Prostate gland (tissue), 2 donors: Measurements from ENCODE around the gene SETD3. TPM values are rescaled to one million over a fixed set of nuclear protein-coding genes. Genes with fewer than 3 reads are reported as not detected.

Experiments used
- DNase-seq: peaks from one replicate; pipeline ENCODE4 v3.0.0-alpha.2; 2019; ENCODE audit warnings: low spot score
- H3K27ac ChIP-seq, 2 donors: fragments of 200-600 bp; sonication (generic); 2 replicates each; pipeline ENCODE4 v1.5.1; 2017 to 2019
- H3K27me3 ChIP-seq: fragments of 200-600 bp; sonication (generic); replicated peaks from 2 replicates; pipeline ENCODE4 v1.5.1; 2019; ENCODE audit not compliant: insufficient read depth
- H3K36me3 ChIP-seq, 2 donors: fragments of 200-600 bp; sonication (generic); 1 replicate in 1 of 2; 2 replicates in 1 of 2; pipeline versions ENCODE4 v1.5.1 to v1.8.1; 2017 to 2019
- H3K4me1 ChIP-seq: fragments of 200-600 bp; sonication (generic); replicated peaks from 2 replicates; pipeline ENCODE4 v1.5.1; 2019
- H3K4me3 ChIP-seq, 2 donors: fragments of 200-600 bp; sonication (generic); 2 replicates each; pipeline ENCODE4 v1.5.1; 2017 to 2019
- H3K9me3 ChIP-seq: fragments of 200-600 bp; sonication (generic); 2 replicates; pipeline ENCODE4 v1.5.1; 2017
- POLR2A ChIP-seq: fragments of 450-650 bp; IDR thresholded peaks from one replicate; pipeline ENCODE4 v1.6.1; 2016; ENCODE audit warnings: antibody characterized with exemption, mild to moderate bottlenecking
- POLR2AphosphoS5 ChIP-seq: sonication (generic); formaldehyde crosslinking; IDR thresholded peaks from one replicate; pipeline ENCODE4 v1.6.1; 2017; ENCODE audit warnings: antibody characterized with exemption
- WGBS: methylation state at CpG from one replicate; pipeline ENCODE4 v1.1.5; 2018; 5-methylcytosine and 5-hydroxymethylcytosine counted together
- intact Hi-C: fragments of 100-400 bp; cut with DNase I; formaldehyde crosslinking; loops from one replicate; pipeline ENCODE4 v1.14.2; 2022
- total RNA-seq, 2 donors: library from RNA; depleted of rRNA; stranded (reverse); fragments of >200 nt; gene quantifications; one replicate each; pipeline ENCODE4 v1.1.0, GENCODE V29; 2016
- TF ChIP-seq, protein P1 (sequence below), 4 experiments: fragments of 200-600 bp in 2 of 4; fragments of 450-650 bp in 2 of 4; sonication (generic) in 2 of 4; IDR thresholded peaks; 1 replicate in 3 of 4; 2 replicates in 1 of 4; pipeline ENCODE4 v1.5.1; 2016 to 2019; ENCODE audit warnings: antibody characterized with exemption in 4 of 4, mild to moderate bottlenecking in 2 of 4, moderate library complexity in 2 of 4

SETD3 gene
- total RNA-seq, 2 donors from 2014 or later = 59.5 to 106 TPM

DNA sequence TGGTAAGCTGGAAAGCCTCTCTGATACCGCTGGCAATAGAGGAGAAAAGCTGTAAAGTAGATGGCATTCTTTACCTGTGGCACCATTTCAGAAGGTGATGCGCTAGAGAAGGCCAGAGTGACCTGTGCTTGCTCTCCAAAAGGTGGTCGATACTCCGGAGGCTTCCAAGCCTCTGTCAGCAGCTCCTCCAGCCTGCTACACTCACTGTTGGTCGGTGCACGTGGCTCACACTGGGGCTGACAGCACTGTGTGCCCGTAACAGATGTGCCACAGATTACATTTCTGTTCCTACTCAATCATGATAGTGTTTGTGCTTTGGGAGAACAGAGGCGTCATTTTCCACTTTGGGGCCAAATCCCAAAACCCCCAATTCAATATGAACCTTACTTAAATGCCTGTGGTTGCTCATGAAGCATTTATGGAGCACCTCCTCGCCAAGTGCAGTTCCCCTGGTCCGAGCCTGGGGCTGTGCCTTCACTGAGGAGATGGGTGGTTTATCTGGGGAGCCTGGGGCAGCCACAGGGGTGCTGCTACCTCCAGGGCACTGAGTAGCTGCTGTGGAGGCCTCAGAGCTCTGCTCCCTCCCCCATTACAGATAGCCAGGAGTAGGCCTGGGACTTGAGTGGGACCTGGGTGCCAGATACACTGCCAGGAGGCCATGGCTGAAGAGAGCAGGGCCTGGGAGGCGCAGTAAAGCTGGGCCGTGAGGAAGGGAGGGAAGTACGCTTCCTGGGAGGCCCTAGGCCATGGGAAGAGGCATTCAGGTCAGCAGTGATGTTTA, 27.4 kb upstream of the SETD3 start:
- intact Hi-C loops = no loop called here
- Histone ChIP-seq H3K27me3 (no peaks in the 10 kb centered on the region), H3K27ac (no peak overlapping the region), H3K4me1 (no peaks in the 10 kb centered on the region), H3K9me3 (no peaks in the 10 kb centered on the region), H3K36me3 (peaks cover 16 to 17% of the 10 kb centered on the region in 2 donors), H3K4me3 (no peak overlapping the region)
- WGBS = 86% methylated on average over 13 of the region's 13 CpGs
- no peak for DNase-seq
- TF ChIP-seq POLR2AphosphoS5 (no peak), POLR2A (no peak)
- TF ChIP-seq, protein P1, sequence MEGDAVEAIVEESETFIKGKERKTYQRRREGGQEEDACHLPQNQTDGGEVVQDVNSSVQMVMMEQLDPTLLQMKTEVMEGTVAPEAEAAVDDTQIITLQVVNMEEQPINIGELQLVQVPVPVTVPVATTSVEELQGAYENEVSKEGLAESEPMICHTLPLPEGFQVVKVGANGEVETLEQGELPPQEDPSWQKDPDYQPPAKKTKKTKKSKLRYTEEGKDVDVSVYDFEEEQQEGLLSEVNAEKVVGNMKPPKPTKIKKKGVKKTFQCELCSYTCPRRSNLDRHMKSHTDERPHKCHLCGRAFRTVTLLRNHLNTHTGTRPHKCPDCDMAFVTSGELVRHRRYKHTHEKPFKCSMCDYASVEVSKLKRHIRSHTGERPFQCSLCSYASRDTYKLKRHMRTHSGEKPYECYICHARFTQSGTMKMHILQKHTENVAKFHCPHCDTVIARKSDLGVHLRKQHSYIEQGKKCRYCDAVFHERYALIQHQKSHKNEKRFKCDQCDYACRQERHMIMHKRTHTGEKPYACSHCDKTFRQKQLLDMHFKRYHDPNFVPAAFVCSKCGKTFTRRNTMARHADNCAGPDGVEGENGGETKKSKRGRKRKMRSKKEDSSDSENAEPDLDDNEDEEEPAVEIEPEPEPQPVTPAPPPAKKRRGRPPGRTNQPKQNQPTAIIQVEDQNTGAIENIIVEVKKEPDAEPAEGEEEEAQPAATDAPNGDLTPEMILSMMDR (IDR thresholded peaks at IDR 0.05) = no peak

DNA sequence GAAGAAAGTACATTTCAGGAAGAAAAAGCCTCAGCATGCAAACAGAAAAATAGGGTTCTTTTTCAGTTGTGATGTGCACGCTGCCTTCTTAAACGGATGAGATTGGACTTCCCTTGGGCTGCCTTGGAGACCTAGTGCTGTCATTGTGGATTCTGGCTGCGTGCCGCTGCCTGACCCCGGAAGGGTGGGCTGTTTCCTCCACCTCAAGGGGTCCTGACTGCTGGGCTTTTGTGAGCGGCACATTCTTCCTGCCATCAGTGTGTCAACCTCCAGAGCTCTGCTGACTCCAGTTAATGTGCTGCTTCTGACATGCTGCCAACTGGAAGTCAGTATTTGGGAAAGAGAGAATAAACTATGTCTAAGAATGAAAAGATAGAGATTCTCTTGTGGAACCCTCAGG, 25.6 kb upstream of the SETD3 start:
- peaks cover 21 to 23% of the 10 kb centered on the region in 2 donors for H3K36me3 ChIP-seq
- no peaks in the 10 kb centered on the region for H3K9me3 ChIP-seq
- H3K27ac ChIP-seq = no peak overlapping the region
- 88% methylated on average over 6 of the region's 6 CpGs for WGBS
- H3K4me1 ChIP-seq = no peaks in the 10 kb centered on the region
- intact Hi-C loops = no loop called here
- no peak for DNase-seq
- no peaks in the 10 kb centered on the region for H3K27me3 ChIP-seq
- no peak for TF ChIP-seq POLR2A
- TF ChIP-seq, protein P1 (IDR thresholded peaks at IDR 0.05) = no peak
- TF ChIP-seq POLR2AphosphoS5 = no peak
- no peak overlapping the region for H3K4me3 ChIP-seq

DNA sequence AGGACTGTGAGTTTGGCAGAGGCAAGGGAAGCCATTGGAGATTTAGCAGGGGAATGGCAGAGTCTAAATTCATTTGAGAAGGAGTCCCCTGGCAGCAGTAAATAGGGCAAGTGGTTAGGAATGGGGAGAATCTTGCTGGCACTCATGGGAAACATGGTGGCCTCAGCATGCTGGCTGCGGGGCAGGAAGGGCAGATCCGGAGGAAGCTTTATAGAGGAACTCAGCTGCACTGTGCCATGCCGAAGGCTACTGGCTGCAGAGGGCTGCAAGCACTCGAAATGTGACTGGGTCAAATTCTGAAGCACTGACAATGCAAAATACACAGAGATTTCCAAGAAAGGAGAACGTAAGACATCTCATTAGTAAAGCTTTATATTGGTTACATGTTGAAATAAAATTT, 24.4 kb upstream of the SETD3 start:
- 92% methylated on average over 5 of the region's 5 CpGs for WGBS
- H3K27ac ChIP-seq = no peak overlapping the region
- no peaks in the 10 kb centered on the region for H3K4me1 ChIP-seq
- H3K9me3 ChIP-seq = no peaks in the 10 kb centered on the region
- TF ChIP-seq, protein P1 (IDR thresholded peaks at IDR 0.05) = no peak
- TF ChIP-seq POLR2A (no peak), POLR2AphosphoS5 (no peak)
- no peaks in the 10 kb centered on the region for H3K27me3 ChIP-seq
- no peak for DNase-seq
- intact Hi-C loops = no loop called here
- H3K4me3 ChIP-seq = no peak overlapping the region
- peaks cover 21 to 23% of the 10 kb centered on the region in 2 donors for H3K36me3 ChIP-seq

DNA sequence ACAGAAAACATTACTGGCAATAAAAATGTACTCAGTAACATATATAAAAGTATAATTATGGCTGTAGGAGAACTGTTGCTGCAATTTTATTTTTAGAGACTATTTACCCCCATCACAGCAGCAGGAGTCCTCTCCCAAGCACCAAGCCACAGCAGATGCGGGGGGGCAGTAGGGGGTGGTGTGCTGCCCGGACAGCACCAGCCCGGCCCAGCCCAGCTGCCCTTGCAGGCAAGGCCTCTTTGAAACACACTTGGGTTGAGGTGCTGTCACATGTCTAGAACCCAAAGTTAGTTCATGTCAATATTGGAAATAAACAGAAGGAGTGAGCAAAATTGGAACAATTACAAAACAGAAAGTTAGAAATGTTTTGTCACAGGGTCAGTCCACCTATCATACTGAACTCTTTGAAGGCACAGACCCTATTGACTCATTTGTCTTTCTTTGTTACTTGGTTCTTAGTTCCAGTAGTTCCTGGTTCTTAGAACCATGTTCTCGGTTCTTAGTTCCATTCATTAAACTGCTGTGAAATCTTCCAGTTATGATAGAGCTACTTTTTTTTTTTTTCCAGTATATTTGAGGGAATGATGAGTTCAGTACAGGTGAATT, 23.3 kb upstream of the SETD3 start:
- peaks cover 18 to 23% of the 10 kb centered on the region in 2 donors for H3K36me3 ChIP-seq
- intact Hi-C loops = no loop called here
- no peak for DNase-seq
- H3K9me3 ChIP-seq = no peaks in the 10 kb centered on the region
- H3K27ac ChIP-seq = no peak overlapping the region
- WGBS = 95% methylated on average over 4 of the region's 4 CpGs
- TF ChIP-seq POLR2AphosphoS5 (no peak), POLR2A (no peak)
- TF ChIP-seq, protein P1 (IDR thresholded peaks at IDR 0.05) = no peak
- H3K27me3 ChIP-seq = no peaks in the 10 kb centered on the region
- no peaks in the 10 kb centered on the region for H3K4me1 ChIP-seq
- no peak overlapping the region for H3K4me3 ChIP-seq
